Trophoblast cell (in vitro differentiated cells and primary cell): ENCODE data around the gene STAB1.

ENCODE experiments used
- DNase-seq, 2 donors: peaks; one replicate each; pipeline ENCODE4 v3.0.0-alpha.2; 2016
- H2AFZ ChIP-seq: 2 replicates; pipeline ENCODE4 v1.6.1; 2013; ENCODE audit warnings: low read length, moderate library complexity, mild to moderate bottlenecking; ENCODE audit not compliant: insufficient read depth, poor library complexity
- H2AK5ac ChIP-seq: 2 replicates; pipeline ENCODE4 v1.6.1; 2013; ENCODE audit warnings: mild to moderate bottlenecking, low read length
- H2BK120ac ChIP-seq: 2 replicates; pipeline ENCODE4 v1.6.1; 2013; ENCODE audit warnings: low read length, mild to moderate bottlenecking, moderate library complexity; ENCODE audit not compliant: insufficient read depth, poor library complexity
- H2BK12ac ChIP-seq: 2 replicates; pipeline ENCODE4 v1.6.1; 2013; ENCODE audit warnings: mild to moderate bottlenecking, low read length, moderate library complexity
- H2BK5ac ChIP-seq: 2 replicates; pipeline ENCODE4 v1.6.1; 2013; ENCODE audit warnings: low read length, low read depth, moderate library complexity, mild to moderate bottlenecking; ENCODE audit not compliant: poor library complexity
- H3K14ac ChIP-seq: 2 replicates; pipeline ENCODE4 v1.6.1; 2013; ENCODE audit warnings: mild to moderate bottlenecking, low read length
- H3K18ac ChIP-seq: 2 replicates; pipeline ENCODE4 v1.6.1; 2013; ENCODE audit warnings: mild to moderate bottlenecking, low read length
- H3K23ac ChIP-seq: 2 replicates; pipeline ENCODE4 v1.6.1; 2013; ENCODE audit warnings: low read length
- H3K27ac ChIP-seq: 2 replicates; pipeline ENCODE4 v1.5.1; 2013; ENCODE audit warnings: low read depth, mild to moderate bottlenecking, inconsistent platforms, low read length, moderate library complexity
- H3K27me3 ChIP-seq: 2 replicates; pipeline ENCODE4 v1.6.1; 2013; ENCODE audit warnings: inconsistent platforms, mild to moderate bottlenecking, low read length, moderate library complexity; ENCODE audit not compliant: insufficient read depth
- H3K36me3 ChIP-seq, 2 experiments: 1 replicate in 1 of 2; 2 replicates in 1 of 2; pipeline ENCODE4 v1.6.1; 2013; ENCODE audit warnings: low read length in 2 of 2, mild to moderate bottlenecking in 2 of 2, moderate library complexity in 1 of 2; ENCODE audit not compliant: insufficient read depth in 2 of 2, control insufficient read depth in 1 of 2
- H3K4ac ChIP-seq: 2 replicates; pipeline ENCODE4 v1.6.1; 2013; ENCODE audit warnings: low read depth, mild to moderate bottlenecking, low read length, moderate library complexity
- H3K4me1 ChIP-seq, 2 experiments: 1 replicate in 1 of 2; 2 replicates in 1 of 2; pipeline ENCODE4 v1.6.1; 2013; ENCODE audit warnings: low read length in 2 of 2, mild to moderate bottlenecking in 2 of 2, moderate library complexity in 1 of 2; ENCODE audit not compliant: insufficient read depth in 2 of 2, control insufficient read depth in 1 of 2
- H3K4me2 ChIP-seq: 2 replicates; pipeline ENCODE4 v1.6.1; 2013; ENCODE audit warnings: inconsistent platforms, mild to moderate bottlenecking, low read length, moderate library complexity
- H3K4me3 ChIP-seq: 2 replicates; pipeline ENCODE4 v1.5.1; 2013; ENCODE audit warnings: mild to moderate bottlenecking, low read depth, low read length, inconsistent platforms
- H3K79me1 ChIP-seq: one replicate; pipeline ENCODE4 v1.6.1; 2013; ENCODE audit warnings: low read length
- H3K79me2 ChIP-seq: 2 replicates; pipeline ENCODE4 v1.6.1; 2013; ENCODE audit warnings: low read length, mild to moderate bottlenecking; ENCODE audit not compliant: control insufficient read depth, insufficient read depth, poor library complexity
- H3K9ac ChIP-seq: 2 replicates; pipeline ENCODE4 v1.6.1; 2013; ENCODE audit warnings: mild to moderate bottlenecking, low read length
- H3K9me3 ChIP-seq: 2 replicates; pipeline ENCODE4 v1.6.1; 2013; ENCODE audit warnings: low read depth, mild to moderate bottlenecking, control low read depth, inconsistent platforms, low read length; ENCODE audit not compliant: insufficient read depth
- H4K12ac ChIP-seq: 2 replicates; pipeline ENCODE4 v1.6.1; 2013; ENCODE audit warnings: low read depth, mild to moderate bottlenecking, low read length, moderate library complexity
- H4K8ac ChIP-seq: 2 replicates; pipeline ENCODE4 v1.6.1; 2013; ENCODE audit warnings: low read depth, mild to moderate bottlenecking, low read length, moderate library complexity
- H4K91ac ChIP-seq: one replicate; pipeline ENCODE4 v1.6.1; 2013; ENCODE audit warnings: low read depth, mild to moderate bottlenecking, low read length, moderate library complexity
- WGBS: extraction: QIAGEN DNeasy Blood & Tissue Kit; methylation state at CpG from one replicate; pipeline ENCODE4 v1.1.7; 2013; ENCODE audit warnings: missing lambda C conversion rate; ENCODE audit not compliant: insufficient read length, insufficient coverage; ENCODE audit errors: extremely low coverage; 5-methylcytosine and 5-hydroxymethylcytosine counted together

STAB1 gene

DNA sequence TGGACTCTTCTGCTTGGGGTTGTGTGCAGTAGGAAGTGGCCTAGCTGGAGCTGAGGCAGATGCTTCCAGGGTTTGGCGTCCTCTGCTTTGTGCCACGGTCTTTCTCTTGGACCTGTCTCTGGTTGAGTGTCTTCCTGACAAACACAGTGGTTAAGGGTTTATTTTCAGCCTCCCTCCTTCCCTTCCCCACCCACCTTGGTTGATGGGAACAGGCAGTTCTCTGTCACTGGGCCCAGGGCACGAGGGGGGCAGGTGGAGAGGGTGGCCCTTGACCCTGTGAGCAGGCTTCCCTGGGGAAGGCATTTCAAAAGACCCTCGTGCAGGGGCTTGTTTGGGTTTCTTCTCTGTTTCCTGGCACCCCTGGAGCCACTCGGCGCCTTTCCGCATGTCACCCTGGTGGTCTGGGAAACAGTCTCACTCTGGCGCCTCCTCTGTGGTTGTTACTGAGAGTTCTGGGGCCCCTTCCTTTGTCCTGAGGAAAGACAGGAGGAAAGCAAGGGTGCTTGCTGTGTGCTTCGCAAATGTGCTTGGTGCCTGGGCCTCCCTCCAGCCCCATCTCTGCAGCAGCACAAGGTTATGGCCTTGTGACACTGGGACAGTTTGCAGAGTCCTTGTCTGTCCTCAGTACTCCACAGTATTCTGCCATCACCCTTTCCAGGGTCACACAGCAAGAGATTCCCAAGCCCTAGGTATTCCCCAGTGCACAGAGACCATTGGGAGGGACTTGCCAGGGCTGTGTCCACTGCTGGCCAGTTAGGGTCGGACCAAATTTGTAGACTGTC, 10.3 kb upstream of the STAB1 start:
- no peak overlapping the region for H4K91ac ChIP-seq
- H3K23ac ChIP-seq: no peak overlapping the region
- H3K4me2 ChIP-seq: no peak overlapping the region
- H3K4ac ChIP-seq: no peak overlapping the region
- H4K8ac ChIP-seq: no peak overlapping the region
- no peaks in the 10 kb centered on the region for H3K79me1 ChIP-seq
- no peak overlapping the region for H3K4me3 ChIP-seq
- no peak overlapping the region for H3K27ac ChIP-seq
- peaks cover 5% of the 10 kb centered on the region in 2 experiments for H3K4me1 ChIP-seq
- H3K9ac ChIP-seq: no peak overlapping the region
- H3K9me3 ChIP-seq: no peaks in the 10 kb centered on the region
- DNase-seq: no peak
- no CpG with 5 or more reads among the region's 10 CpGs for whole genome bisulfite sequencing
- H3K36me3 ChIP-seq: peaks cover 89% of the 10 kb centered on the region in 2 experiments
- no peak overlapping the region for H2BK5ac ChIP-seq
- H3K27me3 ChIP-seq: no peaks in the 10 kb centered on the region
- no peak overlapping the region for H2BK12ac ChIP-seq
- no peak overlapping the region for H2AFZ ChIP-seq
- H2BK120ac ChIP-seq: no peak overlapping the region
- H3K18ac ChIP-seq: no peak overlapping the region
- no peak overlapping the region for H2AK5ac ChIP-seq
- H4K12ac ChIP-seq: no peak overlapping the region
- H3K14ac ChIP-seq: no peak overlapping the region
- H3K79me2 ChIP-seq: no peaks in the 10 kb centered on the region

DNA sequence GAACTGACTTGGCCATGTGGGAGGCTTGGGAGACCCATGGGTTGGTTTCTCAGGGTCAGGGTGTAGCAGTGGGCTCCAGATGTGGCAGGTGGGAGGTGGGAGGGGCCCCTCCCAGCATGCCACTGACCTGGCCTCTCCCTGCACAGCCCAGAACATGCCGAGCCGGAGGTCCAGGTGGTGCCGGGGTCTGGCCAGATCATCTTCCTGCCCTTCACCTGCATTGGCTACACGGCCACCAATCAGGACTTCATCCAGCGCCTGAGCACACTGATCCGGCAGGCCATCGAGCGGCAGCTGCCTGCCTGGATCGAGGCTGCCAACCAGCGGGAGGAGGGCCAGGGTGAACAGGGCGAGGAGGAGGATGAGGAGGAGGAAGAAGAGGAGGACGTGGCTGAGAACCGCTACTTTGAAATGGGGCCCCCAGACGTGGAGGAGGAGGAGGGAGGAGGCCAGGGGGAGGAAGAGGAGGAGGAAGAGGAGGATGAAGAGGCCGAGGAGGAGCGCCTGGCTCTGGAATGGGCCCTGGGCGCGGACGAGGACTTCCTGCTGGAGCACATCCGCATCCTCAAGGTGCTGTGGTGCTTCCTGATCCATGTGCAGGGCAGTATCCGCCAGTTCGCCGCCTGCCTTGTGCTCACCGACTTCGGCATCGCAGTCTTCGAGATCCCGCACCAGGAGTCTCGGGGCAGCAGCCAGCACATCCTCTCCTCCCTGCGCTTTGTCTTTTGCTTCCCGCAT, 7.9 kb upstream of the STAB1 start:
- Histone ChIP-seq H3K9ac (no peak overlapping the region), H2BK5ac (no peak overlapping the region), H3K79me1 (no peaks in the 10 kb centered on the region), H3K27ac (no peak overlapping the region), H3K18ac (no peak overlapping the region), H4K12ac (no peak overlapping the region), H3K4me2 (no peak overlapping the region), H2BK12ac (no peak overlapping the region), H3K4me3 (no peak overlapping the region), H3K79me2 (no peaks in the 10 kb centered on the region), H2BK120ac (no peak overlapping the region), H2AK5ac (no peak overlapping the region), H3K36me3 (peaks cover 89% of the 10 kb centered on the region in 2 experiments), H4K8ac (no peak overlapping the region), H3K4ac (no peak overlapping the region), H3K14ac (no peak overlapping the region), H3K23ac (no peak overlapping the region), H3K9me3 (no peaks in the 10 kb centered on the region), H4K91ac (no peak overlapping the region), H3K4me1 (peaks cover 5% of the 10 kb centered on the region in 2 experiments), H3K27me3 (no peaks in the 10 kb centered on the region), H2AFZ (no peak overlapping the region)
- no peak for DNase-seq
- no CpG with 5 or more reads among the region's 31 CpGs for WGBS

DNA sequence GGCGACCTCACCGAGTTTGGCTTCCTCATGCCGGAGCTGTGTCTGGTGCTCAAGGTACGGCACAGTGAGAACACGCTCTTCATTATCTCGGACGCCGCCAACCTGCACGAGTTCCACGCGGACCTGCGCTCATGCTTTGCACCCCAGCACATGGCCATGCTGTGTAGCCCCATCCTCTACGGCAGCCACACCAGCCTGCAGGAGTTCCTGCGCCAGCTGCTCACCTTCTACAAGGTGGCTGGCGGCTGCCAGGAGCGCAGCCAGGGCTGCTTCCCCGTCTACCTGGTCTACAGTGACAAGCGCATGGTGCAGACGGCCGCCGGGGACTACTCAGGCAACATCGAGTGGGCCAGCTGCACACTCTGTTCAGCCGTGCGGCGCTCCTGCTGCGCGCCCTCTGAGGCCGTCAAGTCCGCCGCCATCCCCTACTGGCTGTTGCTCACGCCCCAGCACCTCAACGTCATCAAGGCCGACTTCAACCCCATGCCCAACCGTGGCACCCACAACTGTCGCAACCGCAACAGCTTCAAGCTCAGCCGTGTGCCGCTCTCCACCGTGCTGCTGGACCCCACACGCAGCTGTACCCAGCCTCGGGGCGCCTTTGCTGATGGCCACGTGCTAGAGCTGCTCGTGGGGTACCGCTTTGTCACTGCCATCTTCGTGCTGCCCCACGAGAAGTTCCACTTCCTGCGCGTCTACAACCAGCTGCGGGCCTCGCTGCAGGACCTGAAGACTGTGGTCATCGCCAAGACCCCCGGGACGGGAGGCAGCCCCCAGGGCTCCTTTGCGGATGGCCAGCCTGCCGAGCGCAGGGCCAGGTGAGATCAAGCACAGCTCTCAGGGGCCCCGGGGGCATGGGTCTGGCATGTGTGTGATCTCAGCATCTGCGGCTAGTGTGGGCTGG, 7.1 kb upstream of the STAB1 start:
- Histone ChIP-seq H4K8ac (no peak overlapping the region), H2BK5ac (no peak overlapping the region), H4K91ac (no peak overlapping the region), H3K18ac (no peak overlapping the region), H2AK5ac (no peak overlapping the region), H3K9me3 (no peaks in the 10 kb centered on the region), H3K79me1 (no peaks in the 10 kb centered on the region), H3K23ac (no peak overlapping the region), H2BK120ac (no peak overlapping the region), H3K27ac (no peak overlapping the region), H2AFZ (no peak overlapping the region), H3K79me2 (no peaks in the 10 kb centered on the region), H2BK12ac (no peak overlapping the region), H3K27me3 (no peaks in the 10 kb centered on the region), H3K4me3 (peak overlapping the region; percentile 21), H3K4me2 (no peak overlapping the region), H3K4me1 (peaks cover 5% of the 10 kb centered on the region in 2 experiments), H3K36me3 (peaks cover 89% of the 10 kb centered on the region in 2 experiments), H3K9ac (no peak overlapping the region), H4K12ac (no peak overlapping the region), H3K4ac (no peak overlapping the region), H3K14ac (no peak overlapping the region)
- no CpG with 5 or more reads among the region's 59 CpGs for WGBS
- DNase-seq: no peak

DNA sequence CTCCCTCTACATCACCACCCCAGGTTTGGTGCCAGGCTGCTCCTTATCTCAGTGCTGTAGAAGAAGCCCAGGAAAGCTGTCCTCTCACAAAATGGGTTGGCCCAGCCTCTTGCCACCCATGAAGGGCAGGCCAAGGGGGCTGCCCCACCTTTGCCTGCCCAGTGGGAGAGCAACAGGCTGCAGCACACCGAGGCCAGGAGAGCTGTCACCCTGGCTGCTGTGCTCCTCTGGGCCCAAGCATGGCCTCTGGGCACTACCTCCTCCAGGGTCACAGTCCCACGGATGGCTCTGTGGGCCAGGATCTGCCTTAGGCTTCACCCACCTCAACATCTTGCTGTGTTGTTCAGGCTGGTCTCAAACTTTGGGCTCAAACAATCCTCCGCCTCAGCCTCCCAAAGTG, 6.4 kb upstream of the STAB1 start:
- H3K9ac ChIP-seq: no peak overlapping the region
- no peak overlapping the region for H4K91ac ChIP-seq
- H3K4me1 ChIP-seq: peaks cover 0 to under 1% of the 10 kb centered on the region in 2 experiments
- no peak overlapping the region for H3K4ac ChIP-seq
- no peak overlapping the region for H3K14ac ChIP-seq
- no CpG with 5 or more reads among the region's 3 CpGs for WGBS
- no peaks in the 10 kb centered on the region for H3K79me1 ChIP-seq
- DNase-seq: no peak
- no peak overlapping the region for H3K4me2 ChIP-seq
- H4K12ac ChIP-seq: no peak overlapping the region
- no peaks in the 10 kb centered on the region for H3K79me2 ChIP-seq
- no peak overlapping the region for H4K8ac ChIP-seq
- H3K9me3 ChIP-seq: no peaks in the 10 kb centered on the region
- H3K27me3 ChIP-seq: no peaks in the 10 kb centered on the region
- H2AFZ ChIP-seq: no peak overlapping the region
- H3K27ac ChIP-seq: no peak overlapping the region
- H2BK120ac ChIP-seq: no peak overlapping the region
- H3K4me3 ChIP-seq: no peak overlapping the region
- H3K36me3 ChIP-seq: peaks cover 87% of the 10 kb centered on the region in 2 experiments
- H3K18ac ChIP-seq: no peak overlapping the region
- H2AK5ac ChIP-seq: no peak overlapping the region
- H3K23ac ChIP-seq: no peak overlapping the region
- H2BK5ac ChIP-seq: no peak overlapping the region
- no peak overlapping the region for H2BK12ac ChIP-seq
